GM12878 (cell line): ENCODE results near the gene AGBL3. TPM values are rescaled to one million over a fixed set of nuclear protein-coding genes. Genes with fewer than 3 reads are reported as not detected.

Experiments
- CBFB ChIP-seq: IDR thresholded peaks from 2 replicates; pipeline ENCODE4 v1.6.1; 2016; ENCODE audit warnings: antibody characterized with exemption, low read depth
- CEBPB ChIP-seq, 2 experiments: fragments of 150-350 bp in 1 of 2; IDR thresholded peaks; 2 replicates each; pipeline ENCODE4 v1.6.1; 2012 to 2014; ENCODE audit warnings: low read depth in 2 of 2, low read length in 2 of 2, borderline replicate concordance in 1 of 2, inconsistent platforms in 1 of 2
- CHD1 ChIP-seq: IDR thresholded peaks from 2 replicates; pipeline ENCODE4 v1.6.1; 2012; ENCODE audit warnings: low read depth, low read length, improper control_type of control experiment
- EED ChIP-seq: sonication (generic); IDR thresholded peaks from 2 replicates; pipeline ENCODE4 v1.6.1; 2016; ENCODE audit warnings: antibody characterized with exemption, low read depth
- ESRRA ChIP-seq: IDR thresholded peaks from 2 replicates; pipeline ENCODE4 v1.6.1; 2012; ENCODE audit warnings: mild to moderate bottlenecking, low read length, improper control_type of control experiment
- EZH2 ChIP-seq: IDR thresholded peaks from 2 replicates; pipeline ENCODE4 v1.6.1; 2012; ENCODE audit warnings: low read depth, mild to moderate bottlenecking, control low read depth, inconsistent platforms, low read length, borderline replicate concordance; ENCODE audit not compliant: control insufficient read depth
- FOXM1 ChIP-seq: IDR thresholded peaks from 2 replicates; pipeline ENCODE4 v1.6.1; 2012; ENCODE audit warnings: low read depth, mild to moderate bottlenecking, inconsistent platforms, low read length, moderate library complexity
- IKZF2 ChIP-seq, 2 experiments: fragments of 450-650 bp; IDR thresholded peaks; 2 replicates each; pipeline ENCODE4 v1.6.1; 2017; ENCODE audit warnings: mild to moderate bottlenecking in 2 of 2, moderate library complexity in 2 of 2
- JUNB ChIP-seq: IDR thresholded peaks from 2 replicates; pipeline ENCODE4 v1.6.1; 2016; ENCODE audit warnings: antibody characterized with exemption, mild to moderate bottlenecking
- MEF2A ChIP-seq: IDR thresholded peaks from 2 replicates; pipeline ENCODE4 v1.6.1; 2011; ENCODE audit warnings: low read depth, mild to moderate bottlenecking, low read length, moderate library complexity; ENCODE audit not compliant: insufficient read depth
- MEF2B ChIP-seq: fragments of 450-650 bp; IDR thresholded peaks from 2 replicates; pipeline ENCODE4 v1.6.1; 2018; ENCODE audit warnings: mild to moderate bottlenecking, moderate library complexity; ENCODE audit not compliant: partially characterized antibody, poor library complexity, severe bottlenecking
- POLR2AphosphoS5 ChIP-seq: IDR thresholded peaks from 2 replicates; pipeline ENCODE4 v1.6.1; 2011; ENCODE audit warnings: mild to moderate bottlenecking, low read length, inconsistent platforms
- RELB ChIP-seq: fragments of 450-650 bp; IDR thresholded peaks from 2 replicates; pipeline ENCODE4 v1.6.1; 2017; ENCODE audit warnings: low read depth, mild to moderate bottlenecking, moderate library complexity
- SMARCA5 ChIP-seq: fragments of 450-650 bp; IDR thresholded peaks from 2 replicates; pipeline ENCODE4 v1.6.1; 2017; ENCODE audit warnings: mild to moderate bottlenecking
- SUPT20H ChIP-seq: IDR thresholded peaks from 2 replicates; pipeline ENCODE4 v1.6.1; 2011; ENCODE audit warnings: low read depth, mild to moderate bottlenecking, low read length, moderate library complexity, borderline replicate concordance; ENCODE audit not compliant: control insufficient read depth
- YBX1 ChIP-seq: fragments of 450-650 bp; IDR thresholded peaks from 2 replicates; pipeline ENCODE4 v1.6.1; 2016; ENCODE audit warnings: antibody characterized with exemption
- YY1 ChIP-seq: IDR thresholded peaks from 2 replicates; pipeline ENCODE4 v1.6.1; 2011; ENCODE audit warnings: low read depth, mild to moderate bottlenecking, low read length
- ZBED1 ChIP-seq: IDR thresholded peaks from 2 replicates; pipeline ENCODE4 v1.6.1; 2016; ENCODE audit warnings: borderline replicate concordance
- ZNF207 ChIP-seq: fragments of 450-650 bp; IDR thresholded peaks from 2 replicates; pipeline ENCODE4 v1.6.1; 2014; ENCODE audit warnings: antibody characterized with exemption, mild to moderate bottlenecking, borderline replicate concordance
- polyA plus RNA-seq, 11 experiments: library from polyadenylated mRNA; depleted of rRNA in 4 of 11; unstranded in 6 of 11; stranded (reverse) in 5 of 11; fragments of >200 nt; fragmentation: Nextera tagmentation in 4 of 11; fragmentation: Illumina TruSeq in 1 of 11; extraction: Ambion mirVana in 4 of 11; extraction: Trizol in 1 of 11; gene quantifications; 1 replicate in 1 of 11; 2 replicates in 10 of 11; pipeline versions ENCODE4 v1.2.1 to v1.2.3, GENCODE V29; 2011 to 2016; ENCODE audit warnings: inconsistent platforms in 2 of 11, missing spikeins in 2 of 11, low read depth in 1 of 11
- total RNA-seq, 4 experiments: library from RNA; depleted of rRNA in 3 of 4; stranded (reverse); fragments of >200 nt in 3 of 4; fragmentation: Illumina TruSeq in 1 of 4; extraction: Trizol in 1 of 4; gene quantifications; 2 replicates each; pipeline versions ENCODE4 v1.2.1 to v1.2.3, GENCODE V29; 2013 to 2021
- TF ChIP-seq, protein P1 (sequence below): IDR thresholded peaks from 2 replicates; pipeline ENCODE4 v1.6.1; 2011; ENCODE audit warnings: borderline replicate concordance, low read depth, mild to moderate bottlenecking, moderate library complexity, low read length; ENCODE audit not compliant: insufficient read depth, poor library complexity, severe bottlenecking
- TF ChIP-seq, protein P2 (sequence below): fragments of 450-650 bp; IDR thresholded peaks from 2 replicates; pipeline ENCODE4 v1.6.1; 2017; ENCODE audit warnings: mild to moderate bottlenecking, moderate library complexity

The AGBL3 gene
- total and polyA plus RNA-seq, 10 of the 15 experiments (the other 5 are each of a cell fraction or from before 2014, with no cell fraction given): 0.82 to 12.4 (median 3.7) TPM

DNA sequence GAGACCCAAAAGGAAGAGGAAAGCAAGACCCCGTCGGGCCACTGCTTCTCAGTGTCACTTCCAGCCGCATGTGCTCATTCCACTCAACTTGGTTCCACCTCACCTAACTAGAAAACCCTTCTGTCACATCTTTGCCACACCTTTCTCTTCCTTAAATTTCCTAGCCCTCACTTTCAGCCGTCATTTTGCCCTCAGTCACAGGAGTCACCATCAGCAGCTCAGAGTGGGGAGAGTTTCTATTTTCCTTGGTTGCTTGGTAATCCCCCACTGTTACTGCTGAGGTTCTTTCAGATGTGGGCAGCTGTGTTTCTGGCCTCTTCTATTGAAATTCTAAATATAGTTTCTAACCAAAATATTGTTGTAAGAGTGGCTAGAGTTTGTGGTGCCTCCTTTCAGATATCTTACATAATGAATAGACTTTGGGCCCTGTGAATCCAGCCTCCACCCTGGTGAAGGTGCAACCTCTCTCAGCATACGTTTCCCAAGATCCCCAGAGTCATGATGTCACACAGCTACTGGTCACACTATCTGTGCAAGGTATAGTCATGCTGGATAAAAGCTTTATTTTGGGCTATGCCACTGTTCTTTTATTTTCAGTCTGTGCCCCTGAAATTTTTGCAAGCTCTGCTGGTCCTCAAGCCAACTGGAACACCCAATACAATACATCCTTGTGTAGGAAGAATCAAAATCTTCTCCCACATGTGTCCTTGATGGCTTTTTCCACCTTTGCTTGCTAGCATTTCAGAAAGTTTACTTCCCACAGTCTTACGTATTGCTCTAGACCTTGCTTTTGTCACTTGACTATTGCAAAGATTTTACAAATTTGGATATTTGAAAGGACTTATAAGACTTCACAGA lies 9.2 kb downstream of the AGBL3 start (continued):
- TF ChIP-seq ZBED1 (peak; percentile 36; the same call in 1 of the 2 replicates), POLR2AphosphoS5 (peak; percentile 72), SUPT20H (no peak), EZH2 (no peak), EED (peak; percentile 92), YBX1 (0 out of 2 replicates have a peak, but pooled peaks have one; percentile 26), IKZF2 (IDR thresholded peaks at IDR 0.05) (peak; percentile 97 to 98), ZNF207 (no peak; the same call in 1 of the 2 replicates), FOXM1 (peak; percentile 84), SMARCA5 (peak; percentile 98), CBFB (peak; percentile 37; the same call in 1 of the 2 replicates), JUNB (peak; percentile 33; the same call in 1 of the 2 replicates), RELB (peak; percentile 98), CHD1 (0 out of 2 replicates have a peak, but pooled peaks have one; percentile 69), YY1 (peak; percentile 60; the same call in 1 of the 2 replicates), MEF2B (peak; percentile 86), ESRRA (no peak), CEBPB (IDR thresholded peaks at IDR 0.05; ENCODE audit: borderline replicate concordance in 1 of 2, low read depth in 2 of 2, low read length in 2 of 2) (0 out of 4 replicates have a peak, but pooled peaks of 1 of the 2 experiments have one; percentile 42), MEF2A (peak; percentile 97)
- TF ChIP-seq, protein P1, sequence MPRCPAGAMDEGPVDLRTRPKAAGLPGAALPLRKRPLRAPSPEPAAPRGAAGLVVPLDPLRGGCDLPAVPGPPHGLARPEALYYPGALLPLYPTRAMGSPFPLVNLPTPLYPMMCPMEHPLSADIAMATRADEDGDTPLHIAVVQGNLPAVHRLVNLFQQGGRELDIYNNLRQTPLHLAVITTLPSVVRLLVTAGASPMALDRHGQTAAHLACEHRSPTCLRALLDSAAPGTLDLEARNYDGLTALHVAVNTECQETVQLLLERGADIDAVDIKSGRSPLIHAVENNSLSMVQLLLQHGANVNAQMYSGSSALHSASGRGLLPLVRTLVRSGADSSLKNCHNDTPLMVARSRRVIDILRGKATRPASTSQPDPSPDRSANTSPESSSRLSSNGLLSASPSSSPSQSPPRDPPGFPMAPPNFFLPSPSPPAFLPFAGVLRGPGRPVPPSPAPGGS: peak; percentile 56
- TF ChIP-seq, protein P2, sequence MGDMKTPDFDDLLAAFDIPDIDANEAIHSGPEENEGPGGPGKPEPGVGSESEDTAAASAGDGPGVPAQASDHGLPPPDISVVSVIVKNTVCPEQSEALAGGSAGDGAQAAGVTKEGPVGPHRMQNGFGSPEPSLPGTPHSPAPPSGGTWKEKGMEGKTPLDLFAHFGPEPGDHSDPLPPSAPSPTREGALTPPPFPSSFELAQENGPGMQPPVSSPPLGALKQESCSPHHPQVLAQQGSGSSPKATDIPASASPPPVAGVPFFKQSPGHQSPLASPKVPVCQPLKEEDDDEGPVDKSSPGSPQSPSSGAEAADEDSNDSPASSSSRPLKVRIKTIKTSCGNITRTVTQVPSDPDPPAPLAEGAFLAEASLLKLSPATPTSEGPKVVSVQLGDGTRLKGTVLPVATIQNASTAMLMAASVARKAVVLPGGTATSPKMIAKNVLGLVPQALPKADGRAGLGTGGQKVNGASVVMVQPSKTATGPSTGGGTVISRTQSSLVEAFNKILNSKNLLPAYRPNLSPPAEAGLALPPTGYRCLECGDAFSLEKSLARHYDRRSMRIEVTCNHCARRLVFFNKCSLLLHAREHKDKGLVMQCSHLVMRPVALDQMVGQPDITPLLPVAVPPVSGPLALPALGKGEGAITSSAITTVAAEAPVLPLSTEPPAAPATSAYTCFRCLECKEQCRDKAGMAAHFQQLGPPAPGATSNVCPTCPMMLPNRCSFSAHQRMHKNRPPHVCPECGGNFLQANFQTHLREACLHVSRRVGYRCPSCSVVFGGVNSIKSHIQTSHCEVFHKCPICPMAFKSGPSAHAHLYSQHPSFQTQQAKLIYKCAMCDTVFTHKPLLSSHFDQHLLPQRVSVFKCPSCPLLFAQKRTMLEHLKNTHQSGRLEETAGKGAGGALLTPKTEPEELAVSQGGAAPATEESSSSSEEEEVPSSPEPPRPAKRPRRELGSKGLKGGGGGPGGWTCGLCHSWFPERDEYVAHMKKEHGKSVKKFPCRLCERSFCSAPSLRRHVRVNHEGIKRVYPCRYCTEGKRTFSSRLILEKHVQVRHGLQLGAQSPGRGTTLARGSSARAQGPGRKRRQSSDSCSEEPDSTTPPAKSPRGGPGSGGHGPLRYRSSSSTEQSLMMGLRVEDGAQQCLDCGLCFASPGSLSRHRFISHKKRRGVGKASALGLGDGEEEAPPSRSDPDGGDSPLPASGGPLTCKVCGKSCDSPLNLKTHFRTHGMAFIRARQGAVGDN: peak; percentile 65
